Body of pancreas (tissue), 4 donors: ENCODE results near the gene NPS.

Experiments
- POLR2A ChIP-seq, 3 donors: fragments of 450-650 bp; IDR thresholded peaks; one replicate each; pipeline ENCODE4 v1.6.1; 2016; ENCODE audit warnings: antibody characterized with exemption in 3 of 3, mild to moderate bottlenecking in 2 of 3
- TF ChIP-seq, protein P1 (sequence below), 7 experiments: fragments of 450-650 bp in 4 of 7; fragments of 200-600 bp in 3 of 7; sonication (generic) in 3 of 7; IDR thresholded peaks; one replicate each; pipeline ENCODE4 v1.5.1; 2016 to 2019; ENCODE audit warnings: antibody characterized with exemption in 7 of 7

DNA sequence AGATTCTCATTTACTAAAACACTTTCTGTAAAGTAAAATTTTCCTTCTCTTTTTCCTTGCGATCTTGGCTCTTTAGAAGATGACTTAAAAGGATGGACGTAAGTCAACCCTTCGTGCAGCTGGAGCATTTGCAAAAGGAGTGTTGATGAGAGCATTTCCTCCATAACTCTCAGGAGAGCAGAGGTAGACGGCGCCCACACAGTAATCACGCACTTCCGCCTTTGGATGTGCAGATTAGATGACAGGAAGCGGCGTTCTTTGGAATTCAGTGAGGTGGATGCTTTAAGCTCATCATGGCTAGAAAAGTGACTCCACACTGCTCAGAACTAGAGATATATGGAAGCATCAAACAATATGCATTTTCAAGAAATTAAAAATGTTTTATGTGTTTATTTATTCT lies 43.0 kb upstream of the NPS start:
- TF ChIP-seq, protein P1, sequence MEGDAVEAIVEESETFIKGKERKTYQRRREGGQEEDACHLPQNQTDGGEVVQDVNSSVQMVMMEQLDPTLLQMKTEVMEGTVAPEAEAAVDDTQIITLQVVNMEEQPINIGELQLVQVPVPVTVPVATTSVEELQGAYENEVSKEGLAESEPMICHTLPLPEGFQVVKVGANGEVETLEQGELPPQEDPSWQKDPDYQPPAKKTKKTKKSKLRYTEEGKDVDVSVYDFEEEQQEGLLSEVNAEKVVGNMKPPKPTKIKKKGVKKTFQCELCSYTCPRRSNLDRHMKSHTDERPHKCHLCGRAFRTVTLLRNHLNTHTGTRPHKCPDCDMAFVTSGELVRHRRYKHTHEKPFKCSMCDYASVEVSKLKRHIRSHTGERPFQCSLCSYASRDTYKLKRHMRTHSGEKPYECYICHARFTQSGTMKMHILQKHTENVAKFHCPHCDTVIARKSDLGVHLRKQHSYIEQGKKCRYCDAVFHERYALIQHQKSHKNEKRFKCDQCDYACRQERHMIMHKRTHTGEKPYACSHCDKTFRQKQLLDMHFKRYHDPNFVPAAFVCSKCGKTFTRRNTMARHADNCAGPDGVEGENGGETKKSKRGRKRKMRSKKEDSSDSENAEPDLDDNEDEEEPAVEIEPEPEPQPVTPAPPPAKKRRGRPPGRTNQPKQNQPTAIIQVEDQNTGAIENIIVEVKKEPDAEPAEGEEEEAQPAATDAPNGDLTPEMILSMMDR (IDR thresholded peaks at IDR 0.05) = no peak
- TF ChIP-seq POLR2A (IDR thresholded peaks at IDR 0.05) = no peak
